Measurements from ENCODE around the gene EXOSC10. TPM values are rescaled to one million over a fixed set of nuclear protein-coding genes. Genes with fewer than 3 reads are reported as not detected.
"Not testable (repeated sequence)": the region's sequence is repeated elsewhere in the genome, so short reads cannot be mapped to it uniquely, and the experiment has no call there.

The EXOSC10 gene
- total RNA-seq, 1 experiment from 2014 or later, result 73.0 TPM

- POLR2A ChIA-PET, result interaction anchor here (1.1 to 1.5 kb wide), 3 partner anchors 48 to 155 kb away, joined by 3 to 5 read pairs (median 4); no protein-coding TSS in a partner anchor
- H3K27ac Mint-ChIP-seq, result peak overlapping the region; percentile 68; the same call in 1 of the 2 replicates
- H3K9me3 Mint-ChIP-seq, result no peaks in the 10 kb centered on the region
- peak overlapping the region; percentile 97 for H3K4me3 Mint-ChIP-seq
- peaks cover 18% of the 10 kb centered on the region for H3K36me3 Mint-ChIP-seq
- DNase-seq (ENCODE audit: low spot score) (no peak), ATAC-seq (no peak)
- H3K4me1 Mint-ChIP-seq, result peaks cover 6% of the 10 kb centered on the region
- H3K27me3 Mint-ChIP-seq (ENCODE audit: low read depth), result no peaks in the 10 kb centered on the region
- TF ChIP-seq SMAD4 (CRISPR knock-in tag; IDR thresholded peaks at IDR 0.05), result no peak
- no peak for TF ChIP-seq SOX15 (CRISPR knock-in tag; IDR thresholded peaks at IDR 0.05)
- no peak for TF ChIP-seq AR (CRISPR knock-in tag; IDR thresholded peaks at IDR 0.05)
- TF ChIP-seq ZNF512 (CRISPR knock-in tag; IDR thresholded peaks at IDR 0.05; ENCODE audit: borderline replicate concordance), result no peak
- no peak for TF ChIP-seq MYBL2 (CRISPR knock-in tag; IDR thresholded peaks at IDR 0.05)
- no peak for TF ChIP-seq KAT7 (CRISPR knock-in tag; IDR thresholded peaks at IDR 0.05; ENCODE audit: borderline replicate concordance)
- TF ChIP-seq E2F5 (CRISPR knock-in tag; IDR thresholded peaks at IDR 0.05), result no peak
- no peak for TF ChIP-seq ZNF671 (CRISPR knock-in tag; IDR thresholded peaks at IDR 0.05)
- no peak for TF ChIP-seq SMAD3 (CRISPR knock-in tag; IDR thresholded peaks at IDR 0.05; ENCODE audit: borderline replicate concordance)
- no peak for TF ChIP-seq CREB1 (CRISPR knock-in tag; IDR thresholded peaks at IDR 0.05)
- TF ChIP-seq IRF1 (CRISPR knock-in tag; IDR thresholded peaks at IDR 0.05), result no peak
- no peak for TF ChIP-seq GABPB1 (CRISPR knock-in tag; IDR thresholded peaks at IDR 0.05)
- TF ChIP-seq NFE2L1 (CRISPR knock-in tag; IDR thresholded peaks at IDR 0.05), result no peak
- no peak for TF ChIP-seq ZMAT4 (CRISPR knock-in tag; IDR thresholded peaks at IDR 0.05)
- CTCF ChIA-PET, result interaction anchor here (1.1 to 3.0 kb wide), 5 partner anchors 24 to 546 kb away, joined by 3 to 42 read pairs (median 6); partner anchors contain the start of gene SRM
These were observed 452 bp upstream of the EXOSC10 start for GRCh38 chr1:11100149-11100493.

- no peak for ATAC-seq
- ChIA-PET CTCF (interaction anchor here (1.1 to 3.0 kb wide), 5 partner anchors 23 to 547 kb away, joined by 3 to 42 read pairs (median 6); partner anchors contain the start of gene SRM), POLR2A (interaction anchor here (0.6 to 1.5 kb wide), 5 partner anchors 9 to 156 kb away, joined by 3 to 5 read pairs (median 3); partner anchors contain the start of gene SRM)
- no peak for DNase-seq (ENCODE audit: low spot score)
- H3K36me3 Mint-ChIP-seq, result peaks cover 22% of the 10 kb centered on the region
- H3K27me3 Mint-ChIP-seq (ENCODE audit: low read depth), result no peaks in the 10 kb centered on the region
- H3K27ac Mint-ChIP-seq, result peak overlapping the region; percentile 68
- no peak for TF ChIP-seq GTF2I (CRISPR knock-in tag; conservative IDR thresholded peaks at IDR 0.05)
- 0 out of 2 replicates have a peak, but pooled peaks have one; percentile 8 for TF ChIP-seq ETV6 (CRISPR knock-in tag; IDR thresholded peaks at IDR 0.05)
- TF ChIP-seq ZNF671 (CRISPR knock-in tag; IDR thresholded peaks at IDR 0.05), result no peak
- peaks cover 6% of the 10 kb centered on the region for H3K4me1 Mint-ChIP-seq
- H3K9me3 Mint-ChIP-seq, result no peaks in the 10 kb centered on the region
- H3K4me3 Mint-ChIP-seq, result peak overlapping the region; percentile 97
These were observed 749 bp downstream of the EXOSC10 start for GRCh38 chr1:11098931-11099309.

- H3K27ac Mint-ChIP-seq; H3K4me3 Mint-ChIP-seq; H3K9me3 Mint-ChIP-seq; H3K4me1 Mint-ChIP-seq; ATAC-seq; DNase-seq (ENCODE audit: low spot score); POLR2A ChIA-PET; H3K27me3 Mint-ChIP-seq (ENCODE audit: low read depth): not testable (repeated sequence)
- peaks cover 75% of the 10 kb centered on the region for H3K36me3 Mint-ChIP-seq
- CTCF ChIA-PET, result interaction anchor here (1.2 kb wide), 1 partner anchor 46 kb away, joined by 4 read pairs; no protein-coding TSS in a partner anchor
These were observed 15.9 kb downstream of the EXOSC10 start for GRCh38 chr1:11083784-11084183.
